Measurements from ENCODE around the gene PLCB4.

The PLCB4 gene

GRCh38 chr20:9516234-9516871 lies 447.5 kb downstream of the PLCB4 start:
- TF ChIP-seq CTCF (IDR thresholded peaks at IDR 0.05; ENCODE audit: extremely low read depth, insufficient read depth, missing control alignments): peak; percentile 9
- no peak for DNase-seq (ENCODE audit: low spot score)
- in situ Hi-C loops (cut with MboI; ENCODE audit: low pct_unique_long_range_greater_than_20kb, low sequenced_read_pairs, unreplicated experiment): loop anchor here (10.0 kb wide), 1 partner anchor 88 kb away; no protein-coding TSS in a partner anchor

GRCh38 chr20:9517297-9518162 lies 448.6 kb downstream of the PLCB4 start:
- in situ Hi-C loops (cut with MboI; ENCODE audit: low pct_unique_long_range_greater_than_20kb, low sequenced_read_pairs, unreplicated experiment): loop anchor here (10.0 kb wide), 1 partner anchor 87 kb away; no protein-coding TSS in a partner anchor
- DNase-seq (ENCODE audit: low spot score): no peak
- TF ChIP-seq CTCF (IDR thresholded peaks at IDR 0.05; ENCODE audit: extremely low read depth, insufficient read depth, missing control alignments): no peak

GRCh38 chr20:9518576-9519175 lies 449.8 kb downstream of the PLCB4 start:
- in situ Hi-C loops (cut with MboI; ENCODE audit: low pct_unique_long_range_greater_than_20kb, low sequenced_read_pairs, unreplicated experiment): loop anchor here (10.0 kb wide), 1 partner anchor 86 kb away; no protein-coding TSS in a partner anchor
- TF ChIP-seq CTCF (IDR thresholded peaks at IDR 0.05; ENCODE audit: extremely low read depth, insufficient read depth, missing control alignments): no peak
- no peak for DNase-seq (ENCODE audit: low spot score)

- in situ Hi-C loops (cut with MboI; ENCODE audit: low pct_unique_long_range_greater_than_20kb, low sequenced_read_pairs, unreplicated experiment): no loop called here
- DNase-seq (ENCODE audit: low spot score): no peak
- no peak for TF ChIP-seq CTCF (IDR thresholded peaks at IDR 0.05; ENCODE audit: extremely low read depth, insufficient read depth, missing control alignments)
Observed at GRCh38 chr20:9520086-9520485, 451.2 kb downstream of the PLCB4 start.

- in situ Hi-C loops (cut with MboI; ENCODE audit: low pct_unique_long_range_greater_than_20kb, low sequenced_read_pairs, unreplicated experiment): no loop called here
- no peak for TF ChIP-seq CTCF (IDR thresholded peaks at IDR 0.05; ENCODE audit: extremely low read depth, insufficient read depth, missing control alignments)
- no peak for DNase-seq (ENCODE audit: low spot score)
Observed at GRCh38 chr20:9523636-9524035, 454.7 kb downstream of the PLCB4 start.

Data from GM13977 (cell line).